Activated T-helper 2 cell treated with anti-CD3 and anti-CD28 coated beads, Interferon-gamma antibody, Interleukin-2, Interleukin-4, amounts not matched to agents 10 μg/mL and 5 μg/mL and 100 μg/mL, durations not matched to agents 14 hours and 24 hours and 36 hours (primary cell): ENCODE measurements around the gene CEP170B. TPM values are rescaled to one million over a fixed set of nuclear protein-coding genes. Genes with fewer than 3 reads are reported as not detected.
"Not testable (repeated sequence)": the region's sequence is repeated elsewhere in the genome, so short reads cannot be mapped to it uniquely, and the experiment has no call there.

Experiments used
- DNase-seq: peaks from one replicate; pipeline ENCODE4 v3.0.0; 2021; ENCODE audit warnings: low spot score
- H3K27ac Mint-ChIP-seq: one replicate; pipeline ENCODE4 v1.8.0; 2021; ENCODE audit warnings: mixed read lengths
- H3K27me3 Mint-ChIP-seq: one replicate; pipeline ENCODE4 v1.8.0; 2021; ENCODE audit warnings: low read depth, mixed read lengths
- H3K36me3 Mint-ChIP-seq: one replicate; pipeline ENCODE4 v1.8.0; 2021; ENCODE audit warnings: low read depth, mixed read lengths
- H3K4me1 Mint-ChIP-seq: one replicate; pipeline ENCODE4 v1.8.0; 2021; ENCODE audit warnings: low read depth, mixed read lengths
- H3K4me3 Mint-ChIP-seq: one replicate; pipeline ENCODE4 v1.8.0; 2021; ENCODE audit warnings: low read depth, mild to moderate bottlenecking, moderate library complexity, mixed read lengths
- H3K9me3 Mint-ChIP-seq: one replicate; pipeline ENCODE4 v1.8.0; 2021; ENCODE audit warnings: mixed read lengths
- intact Hi-C: fragments of 100-400 bp; cut with micrococcal nuclease; formaldehyde crosslinking; loops from one replicate; pipeline ENCODE4 v1.15.1; 2023
- total RNA-seq: library from RNA; stranded (reverse); gene quantifications from 2 replicates; pipeline ENCODE4 v1.2.3, GENCODE V29; 2022

The CEP170B gene
- total RNA-seq, 1 donor from 2014 or later = 8.5 TPM

- H3K27me3 Mint-ChIP-seq = peaks cover 30% of the 10 kb centered on the region
- H3K4me1 Mint-ChIP-seq = peaks cover 2% of the 10 kb centered on the region
- H3K27ac Mint-ChIP-seq = no peak overlapping the region
- H3K9me3 Mint-ChIP-seq = no peaks in the 10 kb centered on the region
- no peak for DNase-seq
- intact Hi-C loops = no loop called here
- H3K4me3 Mint-ChIP-seq = no peak overlapping the region
- no peaks in the 10 kb centered on the region for H3K36me3 Mint-ChIP-seq
These were observed 52.9 kb downstream of the CEP170B start for GRCh38 chr14:104917993-104918392.

GRCh38 chr14:104919152-104919992, 54.3 kb downstream of the CEP170B start:
- peaks cover 28% of the 10 kb centered on the region for H3K27me3 Mint-ChIP-seq
- not testable (repeated sequence) for H3K9me3 Mint-ChIP-seq, H3K4me3 Mint-ChIP-seq

GRCh38 chr14:104919993-104920315, 54.9 kb downstream of the CEP170B start:
- Mint-ChIP-seq H3K9me3 (peaks cover 3% of the 10 kb centered on the region), H3K27me3 (peaks cover 27% of the 10 kb centered on the region), H3K4me1 (peaks cover 2% of the 10 kb centered on the region), H3K27ac (no peak overlapping the region), H3K4me3 (no peak overlapping the region), H3K36me3 (no peaks in the 10 kb centered on the region)
- DNase-seq = no peak
- intact Hi-C loops = no loop called here

More at GRCh38 chr14:104919152-104919992, 54.3 kb downstream of the CEP170B start:
- H3K36me3 Mint-ChIP-seq, DNase-seq, H3K27ac Mint-ChIP-seq, H3K4me1 Mint-ChIP-seq, intact Hi-C loops: not testable (repeated sequence)

- Mint-ChIP-seq H3K4me1 (peaks cover 2% of the 10 kb centered on the region), H3K9me3 (peaks cover 3% of the 10 kb centered on the region), H3K4me3 (no peak overlapping the region), H3K27ac (no peak overlapping the region), H3K36me3 (no peaks in the 10 kb centered on the region), H3K27me3 (peaks cover 11% of the 10 kb centered on the region)
- no peak for DNase-seq
- intact Hi-C loops = no loop called here
These were observed 58.8 kb downstream of the CEP170B start for GRCh38 chr14:104923640-104924420.

GRCh38 chr14:104924421-104925213, 59.5 kb downstream of the CEP170B start, which contains the start of gene PLD4:
PLD4 (plus strand) TSS chr14:104924879; CDS start chr14:104927141, 2,262 bp downstream.
- peaks cover 8% of the 10 kb centered on the region for H3K27me3 Mint-ChIP-seq
- no peak for DNase-seq
- no peaks in the 10 kb centered on the region for H3K4me1 Mint-ChIP-seq
- no peak within 1 kb of the TSS for H3K27ac Mint-ChIP-seq
- peaks cover 3% of the 10 kb centered on the region for H3K9me3 Mint-ChIP-seq
- intact Hi-C loops = no loop called here
- H3K36me3 Mint-ChIP-seq = no peaks in the 10 kb centered on the region
- no peak within 1 kb of the TSS for H3K4me3 Mint-ChIP-seq

GRCh38 chr14:104925214-104925854, 60.3 kb downstream of the CEP170B start:
- H3K4me1 Mint-ChIP-seq = no peaks in the 10 kb centered on the region
- H3K9me3 Mint-ChIP-seq = peaks cover 3% of the 10 kb centered on the region
- H3K27me3 Mint-ChIP-seq = peaks cover 5% of the 10 kb centered on the region
- no peak overlapping the region for H3K27ac Mint-ChIP-seq
- DNase-seq = no peak
- no peak overlapping the region for H3K4me3 Mint-ChIP-seq
- intact Hi-C loops = no loop called here
- H3K36me3 Mint-ChIP-seq = no peaks in the 10 kb centered on the region

GRCh38 chr14:104925855-104926609, 61.0 kb downstream of the CEP170B start:
- Mint-ChIP-seq H3K27me3 (peaks cover 5% of the 10 kb centered on the region), H3K9me3 (peaks cover 3% of the 10 kb centered on the region), H3K36me3 (no peaks in the 10 kb centered on the region), H3K4me3 (no peak overlapping the region), H3K4me1 (no peaks in the 10 kb centered on the region), H3K27ac (no peak overlapping the region)
- intact Hi-C loops = no loop called here
- no peak for DNase-seq

GRCh38 chr14:104926619-104927431, 61.8 kb downstream of the CEP170B start:
- H3K4me3 Mint-ChIP-seq = no peak overlapping the region
- H3K27me3 Mint-ChIP-seq = no peaks in the 10 kb centered on the region
- H3K9me3 Mint-ChIP-seq = peaks cover 3% of the 10 kb centered on the region
- no peak overlapping the region for H3K27ac Mint-ChIP-seq
- no peaks in the 10 kb centered on the region for H3K4me1 Mint-ChIP-seq
- intact Hi-C loops = no loop called here
- DNase-seq = no peak
- no peaks in the 10 kb centered on the region for H3K36me3 Mint-ChIP-seq

GRCh38 chr14:104927432-104927816, 62.4 kb downstream of the CEP170B start:
- no peaks in the 10 kb centered on the region for H3K36me3 Mint-ChIP-seq
- no peak overlapping the region for H3K4me3 Mint-ChIP-seq
- intact Hi-C loops = no loop called here
- H3K4me1 Mint-ChIP-seq = no peaks in the 10 kb centered on the region
- H3K27me3 Mint-ChIP-seq = no peaks in the 10 kb centered on the region
- DNase-seq = no peak
- no peak overlapping the region for H3K27ac Mint-ChIP-seq
- H3K9me3 Mint-ChIP-seq = peaks cover 3% of the 10 kb centered on the region

- Mint-ChIP-seq H3K4me3 (no peak overlapping the region), H3K9me3 (peaks cover 3% of the 10 kb centered on the region), H3K27me3 (no peaks in the 10 kb centered on the region), H3K36me3 (no peaks in the 10 kb centered on the region), H3K4me1 (no peaks in the 10 kb centered on the region), H3K27ac (no peak overlapping the region)
- intact Hi-C loops = no loop called here
- no peak for DNase-seq
These were observed 62.8 kb downstream of the CEP170B start for GRCh38 chr14:104927901-104928300.

GRCh38 chr14:104928391-104929133, 63.5 kb downstream of the CEP170B start:
- no peaks in the 10 kb centered on the region for H3K4me1 Mint-ChIP-seq
- H3K27me3 Mint-ChIP-seq = no peaks in the 10 kb centered on the region
- no peak overlapping the region for H3K4me3 Mint-ChIP-seq
- no peak overlapping the region for H3K27ac Mint-ChIP-seq
- DNase-seq = no peak
- peaks cover 3% of the 10 kb centered on the region for H3K9me3 Mint-ChIP-seq
- intact Hi-C loops = no loop called here
- no peaks in the 10 kb centered on the region for H3K36me3 Mint-ChIP-seq
